OCI-LY3 (cell line): ENCODE results near the gene RER1.

Source experiments
- H2AFZ ChIP-seq: fragments of 200-600, 300-600 bp; shearing (Covaris generic); 2 replicates; pipeline ENCODE4 v1.6.0; 2014; ENCODE audit warnings: antibody characterized with exemption, low read depth, low read length
- H3K27ac ChIP-seq: fragments of 200-600, 300-600 bp; sonication (generic); 2 replicates; pipeline ENCODE4 v1.5.1; 2014; ENCODE audit warnings: mild to moderate bottlenecking, low read length, moderate library complexity, mixed read lengths
- H3K27me3 ChIP-seq: fragments of 200-600, 300-600 bp; sonication (generic); 2 replicates; pipeline ENCODE4 v1.6.1; 2014; ENCODE audit warnings: low read depth, low read length, mixed read lengths
- H3K36me3 ChIP-seq: fragments of 200-600, 300-600 bp; sonication (generic); replicated peaks from 2 replicates; pipeline ENCODE3; 2014; ENCODE audit warnings: low read depth, low read length, mixed read lengths
- H3K4me1 ChIP-seq: fragments of 300-600, 200-600 bp; sonication (generic); 2 replicates; pipeline ENCODE4 v1.6.1; 2014; ENCODE audit warnings: low read length, mixed read lengths
- H3K4me2 ChIP-seq: fragments of 200-600, 300-600 bp; sonication (generic); 2 replicates; pipeline ENCODE4 v1.6.1; 2014; ENCODE audit warnings: low read length, mixed read lengths
- H3K4me3 ChIP-seq: fragments of 300-600, 200-600 bp; sonication (generic); 2 replicates; pipeline ENCODE4 v1.5.1; 2014; ENCODE audit warnings: antibody characterized with exemption, mild to moderate bottlenecking, low read length, moderate library complexity
- H3K79me2 ChIP-seq: fragments of 300-600, 200-600 bp; shearing (Covaris generic); 2 replicates; pipeline ENCODE4 v1.6.1; 2014; ENCODE audit warnings: mild to moderate bottlenecking, low read length, mixed read lengths
- H3K9ac ChIP-seq: fragments of 300-600, 200-600 bp; shearing (Covaris generic); 2 replicates; pipeline ENCODE4 v1.6.0; 2014; ENCODE audit warnings: mild to moderate bottlenecking, low read length, moderate library complexity
- H3K9me3 ChIP-seq: fragments of 200-600, 300-600 bp; shearing (Covaris generic); 2 replicates; pipeline ENCODE4 v1.6.1; 2014; ENCODE audit warnings: low read length, mixed read lengths; ENCODE audit not compliant: insufficient read depth
- H4K20me1 ChIP-seq: fragments of 200-600, 300-600 bp; sonication (generic); 2 replicates; pipeline ENCODE4 v1.6.1; 2016; ENCODE audit warnings: low read length, mixed read lengths; ENCODE audit not compliant: insufficient read depth
- EZH2phosphoT487 ChIP-seq: fragments of 200-600 bp; shearing (Covaris generic); IDR thresholded peaks from 2 replicates; pipeline ENCODE4 v1.6.1; 2018; ENCODE audit warnings: antibody characterized with exemption, mixed run types, low read depth
- TF ChIP-seq, protein P1 (sequence below): fragments of 200-600, 300-600 bp; sonication (generic); IDR thresholded peaks from 2 replicates; pipeline ENCODE4 v1.5.1; 2014; ENCODE audit warnings: antibody characterized with exemption, low read length, low read depth

RER1 gene

GRCh38 chr1:2344121-2344681 lies 47.4 kb upstream of the RER1 start:
- Histone ChIP-seq H3K36me3 (no peaks in the 10 kb centered on the region), H3K27ac (no peak overlapping the region), H3K9ac (no peak overlapping the region), H2AFZ (no peak overlapping the region), H3K79me2 (no peaks in the 10 kb centered on the region), H4K20me1 (no peaks in the 10 kb centered on the region), H3K27me3 (no peaks in the 10 kb centered on the region), H3K4me1 (no peaks in the 10 kb centered on the region), H3K9me3 (no peaks in the 10 kb centered on the region), H3K4me2 (no peak overlapping the region), H3K4me3 (no peak overlapping the region)
- TF ChIP-seq EZH2phosphoT487, result no peak
- TF ChIP-seq, protein P1, sequence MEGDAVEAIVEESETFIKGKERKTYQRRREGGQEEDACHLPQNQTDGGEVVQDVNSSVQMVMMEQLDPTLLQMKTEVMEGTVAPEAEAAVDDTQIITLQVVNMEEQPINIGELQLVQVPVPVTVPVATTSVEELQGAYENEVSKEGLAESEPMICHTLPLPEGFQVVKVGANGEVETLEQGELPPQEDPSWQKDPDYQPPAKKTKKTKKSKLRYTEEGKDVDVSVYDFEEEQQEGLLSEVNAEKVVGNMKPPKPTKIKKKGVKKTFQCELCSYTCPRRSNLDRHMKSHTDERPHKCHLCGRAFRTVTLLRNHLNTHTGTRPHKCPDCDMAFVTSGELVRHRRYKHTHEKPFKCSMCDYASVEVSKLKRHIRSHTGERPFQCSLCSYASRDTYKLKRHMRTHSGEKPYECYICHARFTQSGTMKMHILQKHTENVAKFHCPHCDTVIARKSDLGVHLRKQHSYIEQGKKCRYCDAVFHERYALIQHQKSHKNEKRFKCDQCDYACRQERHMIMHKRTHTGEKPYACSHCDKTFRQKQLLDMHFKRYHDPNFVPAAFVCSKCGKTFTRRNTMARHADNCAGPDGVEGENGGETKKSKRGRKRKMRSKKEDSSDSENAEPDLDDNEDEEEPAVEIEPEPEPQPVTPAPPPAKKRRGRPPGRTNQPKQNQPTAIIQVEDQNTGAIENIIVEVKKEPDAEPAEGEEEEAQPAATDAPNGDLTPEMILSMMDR, result no peak

- no peak for TF ChIP-seq EZH2phosphoT487
- TF ChIP-seq, protein P1, result no peak
- Histone ChIP-seq H3K9me3 (no peaks in the 10 kb centered on the region), H2AFZ (no peak overlapping the region)
Measured at GRCh38 chr1:2344744-2345296, 46.8 kb upstream of the RER1 start.

DNA sequence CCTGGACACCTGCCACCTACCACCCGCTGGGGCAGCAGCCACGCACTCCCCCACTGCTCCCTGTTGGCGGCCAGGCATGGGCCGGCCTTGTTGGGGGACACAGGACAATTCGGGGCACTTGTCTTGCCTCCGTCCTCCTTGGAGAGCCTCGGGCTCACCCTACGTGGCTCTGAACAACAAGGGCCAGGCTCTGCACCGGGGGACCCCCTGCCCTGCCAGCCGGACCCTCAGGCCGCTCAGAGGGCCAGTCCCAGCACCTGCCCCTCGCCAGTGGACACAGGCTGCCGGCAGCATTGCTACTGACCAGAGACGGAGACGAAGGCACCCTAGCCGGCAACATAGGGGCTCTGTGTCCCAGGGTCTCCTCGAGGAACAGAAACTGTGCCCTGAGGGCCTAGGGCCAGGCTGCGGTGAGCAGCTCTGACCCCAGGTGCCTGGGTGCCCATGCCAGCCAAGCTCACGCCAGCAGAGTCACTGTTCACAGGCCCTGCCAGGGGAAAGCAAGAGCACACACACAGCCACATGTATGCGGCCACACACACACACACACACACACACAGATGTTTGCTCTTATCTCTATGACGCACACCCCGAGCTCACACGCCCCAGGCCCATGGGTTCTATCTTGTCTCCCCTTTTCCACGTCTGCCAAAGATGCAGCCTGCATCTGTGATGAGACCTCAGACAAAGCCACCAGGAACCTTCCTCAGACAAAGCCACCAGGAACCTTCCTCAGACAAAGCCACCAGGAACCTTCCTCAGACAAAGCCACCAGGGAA lies 46.2 kb upstream of the RER1 start:
- H4K20me1 ChIP-seq, result no peaks in the 10 kb centered on the region
- no peaks in the 10 kb centered on the region for H3K79me2 ChIP-seq
- H2AFZ ChIP-seq, result no peak overlapping the region
- no peaks in the 10 kb centered on the region for H3K27me3 ChIP-seq
- no peak overlapping the region for H3K4me2 ChIP-seq
- no peak overlapping the region for H3K4me3 ChIP-seq
- H3K9me3 ChIP-seq, result no peaks in the 10 kb centered on the region
- H3K4me1 ChIP-seq, result no peaks in the 10 kb centered on the region
- TF ChIP-seq EZH2phosphoT487, result no peak
- TF ChIP-seq, protein P1, result no peak
- H3K27ac ChIP-seq, result no peak overlapping the region
- H3K9ac ChIP-seq, result no peak overlapping the region
- no peaks in the 10 kb centered on the region for H3K36me3 ChIP-seq

More at GRCh38 chr1:2344744-2345296, 46.8 kb upstream of the RER1 start:
- no peaks in the 10 kb centered on the region for H4K20me1 ChIP-seq
- no peak overlapping the region for H3K4me3 ChIP-seq
- H3K36me3 ChIP-seq, result no peaks in the 10 kb centered on the region
- no peak overlapping the region for H3K4me2 ChIP-seq
- H3K27me3 ChIP-seq, result no peaks in the 10 kb centered on the region
- no peak overlapping the region for H3K27ac ChIP-seq
- no peaks in the 10 kb centered on the region for H3K79me2 ChIP-seq
- H3K9ac ChIP-seq, result no peak overlapping the region
- no peaks in the 10 kb centered on the region for H3K4me1 ChIP-seq

GRCh38 chr1:2346691-2347408 lies 44.8 kb upstream of the RER1 start:
- Histone ChIP-seq H3K9ac (no peak overlapping the region), H3K9me3 (no peaks in the 10 kb centered on the region), H3K36me3 (no peaks in the 10 kb centered on the region), H3K4me2 (no peak overlapping the region), H3K27me3 (no peaks in the 10 kb centered on the region), H3K4me3 (no peak overlapping the region), H4K20me1 (no peaks in the 10 kb centered on the region), H3K4me1 (no peaks in the 10 kb centered on the region), H3K79me2 (no peaks in the 10 kb centered on the region), H3K27ac (no peak overlapping the region), H2AFZ (no peak overlapping the region)
- TF ChIP-seq EZH2phosphoT487, result no peak
- TF ChIP-seq, protein P1, result no peak
